Measurements from ENCODE around the gene HHIP.

DNA sequence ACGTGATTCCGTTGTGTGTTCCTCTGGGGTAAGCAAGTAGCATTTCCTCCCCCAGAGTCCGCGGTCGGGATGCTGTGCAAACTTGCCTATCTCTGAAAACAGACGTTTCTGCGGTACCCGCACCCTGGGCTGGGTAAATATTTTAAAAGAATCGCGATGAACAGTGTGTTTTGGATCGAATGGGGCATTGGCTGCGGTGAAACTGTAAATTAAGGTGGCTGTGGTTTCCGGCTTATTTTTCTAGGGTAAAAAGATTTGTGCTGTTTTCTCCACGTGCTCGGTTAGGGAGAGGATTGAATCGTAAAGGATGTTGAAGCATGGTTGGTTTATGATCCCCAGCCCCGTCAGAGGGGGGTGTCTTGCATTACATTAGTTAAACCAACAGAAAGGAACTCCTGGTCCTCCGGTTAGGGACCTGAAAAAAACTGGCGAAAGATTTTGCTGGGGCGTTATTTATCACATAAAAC is 1.2 kb downstream of the HHIP start:
- no peak for TF ChIP-seq CTCF (IDR thresholded peaks at IDR 0.05; ENCODE audit: poor library complexity)
- TF ChIP-seq EZH2 (IDR thresholded peaks at IDR 0.05; ENCODE audit: borderline replicate concordance) = no peak
